Measurements from ENCODE around the gene RMND5A. TPM values are rescaled to one million over a fixed set of nuclear protein-coding genes. Genes with fewer than 3 reads are reported as not detected.

RMND5A gene
- polyA plus RNA-seq, 1 donor from 2014 or later, result 36.3 TPM

DNA sequence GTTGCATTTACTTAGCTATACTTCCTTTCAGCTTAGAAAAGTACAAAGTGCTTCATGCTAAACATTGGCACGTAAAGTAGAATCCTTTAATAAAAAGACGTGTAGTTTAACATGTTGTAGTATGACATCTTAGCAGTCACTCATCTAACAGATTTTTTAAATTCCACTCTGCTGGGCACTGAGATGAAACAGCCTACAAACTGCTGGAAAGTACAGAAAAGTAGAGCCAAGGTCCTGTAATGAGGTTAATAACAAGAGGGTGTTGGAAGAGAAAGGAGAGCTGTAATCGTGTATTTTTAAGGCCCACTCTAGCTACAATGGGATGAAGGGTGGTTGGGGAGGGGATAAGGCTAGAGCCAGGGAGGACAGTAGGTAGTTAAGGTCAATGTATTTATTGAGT is 59.9 kb downstream of the RMND5A start:
- Histone ChIP-seq H3K9me2 (ENCODE audit: insufficient read depth, low read length) (no peaks in the 10 kb centered on the region), H3K27me3 (ENCODE audit: insufficient read depth, low read depth, low read length) (no peaks in the 10 kb centered on the region), H3K9me3 (ENCODE audit: low read length) (no peaks in the 10 kb centered on the region), H2AFZ (ENCODE audit: low read depth, low read length) (no peak overlapping the region), H3K36me3 (ENCODE audit: insufficient read depth, low read length) (peaks cover 6% of the 10 kb centered on the region), H3F3A (ENCODE audit: insufficient read depth, low read length, poor library complexity, severe bottlenecking) (no peaks in the 10 kb centered on the region), H3K4me3 (ENCODE audit: low read length) (no peak overlapping the region), H3K27ac (ENCODE audit: low read length) (no peak overlapping the region), H4K20me1 (ENCODE audit: insufficient read depth) (no peaks in the 10 kb centered on the region), H3K79me2 (replicated peaks; ENCODE audit: insufficient read depth, low read length) (no peaks in the 10 kb centered on the region), H3K9ac (ENCODE audit: low read length) (no peak overlapping the region), H3K4me2 (ENCODE audit: low read length) (no peak overlapping the region)
- TF ChIP-seq RAD21 (conservative IDR thresholded peaks at IDR 0.05) (no peak), TAF1 (IDR thresholded peaks at IDR 0.05; ENCODE audit: low read depth) (no peak), SMC3 (conservative IDR thresholded peaks at IDR 0.05; ENCODE audit: poor library complexity) (no peak), POLR2AphosphoS5 (IDR thresholded peaks at IDR 0.05) (no peak), EZH2 (IDR thresholded peaks at IDR 0.05; ENCODE audit: borderline replicate concordance, insufficient read depth, low read length, poor library complexity, severe bottlenecking) (no peak), MXI1 (conservative IDR thresholded peaks at IDR 0.05; ENCODE audit: poor library complexity, severe bottlenecking) (no peak), EP300 (conservative IDR thresholded peaks at IDR 0.05; ENCODE audit: poor library complexity, severe bottlenecking) (no peak)
- TF ChIP-seq, protein P1, sequence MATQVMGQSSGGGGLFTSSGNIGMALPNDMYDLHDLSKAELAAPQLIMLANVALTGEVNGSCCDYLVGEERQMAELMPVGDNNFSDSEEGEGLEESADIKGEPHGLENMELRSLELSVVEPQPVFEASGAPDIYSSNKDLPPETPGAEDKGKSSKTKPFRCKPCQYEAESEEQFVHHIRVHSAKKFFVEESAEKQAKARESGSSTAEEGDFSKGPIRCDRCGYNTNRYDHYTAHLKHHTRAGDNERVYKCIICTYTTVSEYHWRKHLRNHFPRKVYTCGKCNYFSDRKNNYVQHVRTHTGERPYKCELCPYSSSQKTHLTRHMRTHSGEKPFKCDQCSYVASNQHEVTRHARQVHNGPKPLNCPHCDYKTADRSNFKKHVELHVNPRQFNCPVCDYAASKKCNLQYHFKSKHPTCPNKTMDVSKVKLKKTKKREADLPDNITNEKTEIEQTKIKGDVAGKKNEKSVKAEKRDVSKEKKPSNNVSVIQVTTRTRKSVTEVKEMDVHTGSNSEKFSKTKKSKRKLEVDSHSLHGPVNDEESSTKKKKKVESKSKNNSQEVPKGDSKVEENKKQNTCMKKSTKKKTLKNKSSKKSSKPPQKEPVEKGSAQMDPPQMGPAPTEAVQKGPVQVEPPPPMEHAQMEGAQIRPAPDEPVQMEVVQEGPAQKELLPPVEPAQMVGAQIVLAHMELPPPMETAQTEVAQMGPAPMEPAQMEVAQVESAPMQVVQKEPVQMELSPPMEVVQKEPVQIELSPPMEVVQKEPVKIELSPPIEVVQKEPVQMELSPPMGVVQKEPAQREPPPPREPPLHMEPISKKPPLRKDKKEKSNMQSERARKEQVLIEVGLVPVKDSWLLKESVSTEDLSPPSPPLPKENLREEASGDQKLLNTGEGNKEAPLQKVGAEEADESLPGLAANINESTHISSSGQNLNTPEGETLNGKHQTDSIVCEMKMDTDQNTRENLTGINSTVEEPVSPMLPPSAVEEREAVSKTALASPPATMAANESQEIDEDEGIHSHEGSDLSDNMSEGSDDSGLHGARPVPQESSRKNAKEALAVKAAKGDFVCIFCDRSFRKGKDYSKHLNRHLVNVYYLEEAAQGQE (IDR thresholded peaks at IDR 0.05; ENCODE audit: borderline replicate concordance), result no peak
- TF ChIP-seq, protein P2, sequence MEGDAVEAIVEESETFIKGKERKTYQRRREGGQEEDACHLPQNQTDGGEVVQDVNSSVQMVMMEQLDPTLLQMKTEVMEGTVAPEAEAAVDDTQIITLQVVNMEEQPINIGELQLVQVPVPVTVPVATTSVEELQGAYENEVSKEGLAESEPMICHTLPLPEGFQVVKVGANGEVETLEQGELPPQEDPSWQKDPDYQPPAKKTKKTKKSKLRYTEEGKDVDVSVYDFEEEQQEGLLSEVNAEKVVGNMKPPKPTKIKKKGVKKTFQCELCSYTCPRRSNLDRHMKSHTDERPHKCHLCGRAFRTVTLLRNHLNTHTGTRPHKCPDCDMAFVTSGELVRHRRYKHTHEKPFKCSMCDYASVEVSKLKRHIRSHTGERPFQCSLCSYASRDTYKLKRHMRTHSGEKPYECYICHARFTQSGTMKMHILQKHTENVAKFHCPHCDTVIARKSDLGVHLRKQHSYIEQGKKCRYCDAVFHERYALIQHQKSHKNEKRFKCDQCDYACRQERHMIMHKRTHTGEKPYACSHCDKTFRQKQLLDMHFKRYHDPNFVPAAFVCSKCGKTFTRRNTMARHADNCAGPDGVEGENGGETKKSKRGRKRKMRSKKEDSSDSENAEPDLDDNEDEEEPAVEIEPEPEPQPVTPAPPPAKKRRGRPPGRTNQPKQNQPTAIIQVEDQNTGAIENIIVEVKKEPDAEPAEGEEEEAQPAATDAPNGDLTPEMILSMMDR (IDR thresholded peaks at IDR 0.05; ENCODE audit: poor library complexity, severe bottlenecking), result no peak

DNA sequence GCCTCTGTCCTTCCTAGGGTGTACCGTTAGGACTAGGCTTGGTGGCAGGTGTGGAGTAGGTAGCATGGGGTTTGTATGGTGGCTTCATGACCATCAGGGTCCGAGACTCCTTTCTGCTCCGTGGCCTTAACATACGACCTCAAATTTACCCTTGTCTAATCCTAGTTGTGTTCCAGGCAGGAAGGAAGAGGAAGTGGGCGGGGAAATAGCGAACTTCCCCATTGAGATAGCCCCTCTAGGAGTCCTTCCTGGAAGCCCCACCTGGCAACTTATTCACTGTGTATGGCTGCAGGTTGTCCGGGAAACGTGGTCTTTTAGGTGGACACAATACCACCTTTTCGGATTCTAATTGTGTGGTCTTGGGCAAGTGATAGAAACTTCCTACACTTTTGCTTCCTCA is 61.3 kb downstream of the RMND5A start:
- TF ChIP-seq POLR2AphosphoS5 (IDR thresholded peaks at IDR 0.05), result no peak
- no peak for TF ChIP-seq EZH2 (IDR thresholded peaks at IDR 0.05; ENCODE audit: borderline replicate concordance, insufficient read depth, low read length, poor library complexity, severe bottlenecking)
- TF ChIP-seq, protein P1 (IDR thresholded peaks at IDR 0.05; ENCODE audit: borderline replicate concordance), result no peak
- no peak for TF ChIP-seq MXI1 (conservative IDR thresholded peaks at IDR 0.05; ENCODE audit: poor library complexity, severe bottlenecking)
- no peak for TF ChIP-seq TAF1 (IDR thresholded peaks at IDR 0.05; ENCODE audit: low read depth)
- TF ChIP-seq, protein P2 (IDR thresholded peaks at IDR 0.05; ENCODE audit: poor library complexity, severe bottlenecking), result no peak
- TF ChIP-seq EP300 (conservative IDR thresholded peaks at IDR 0.05; ENCODE audit: poor library complexity, severe bottlenecking), result no peak
- TF ChIP-seq RAD21 (conservative IDR thresholded peaks at IDR 0.05), result no peak
- TF ChIP-seq SMC3 (conservative IDR thresholded peaks at IDR 0.05; ENCODE audit: poor library complexity), result no peak
- Histone ChIP-seq H3K9me2 (ENCODE audit: insufficient read depth, low read length) (no peaks in the 10 kb centered on the region), H3K27me3 (ENCODE audit: insufficient read depth, low read depth, low read length) (no peaks in the 10 kb centered on the region), H3K79me2 (replicated peaks; ENCODE audit: insufficient read depth, low read length) (no peaks in the 10 kb centered on the region), H3K27ac (ENCODE audit: low read length) (no peak overlapping the region), H3K36me3 (ENCODE audit: insufficient read depth, low read length) (peaks cover 6% of the 10 kb centered on the region), H3K4me3 (ENCODE audit: low read length) (no peak overlapping the region), H3F3A (ENCODE audit: insufficient read depth, low read length, poor library complexity, severe bottlenecking) (no peaks in the 10 kb centered on the region), H3K4me2 (ENCODE audit: low read length) (no peak overlapping the region), H4K20me1 (ENCODE audit: insufficient read depth) (no peaks in the 10 kb centered on the region), H2AFZ (ENCODE audit: low read depth, low read length) (no peak overlapping the region), H3K9ac (ENCODE audit: low read length) (no peak overlapping the region), H3K9me3 (ENCODE audit: low read length) (no peaks in the 10 kb centered on the region)

Measured in neural cell (in vitro differentiated cells).